HG02884 (cell line): ENCODE data around the gene ENOX1.

Experiments used
- ATAC-seq: cut with Tn5 transposase; IDR thresholded peaks from one replicate; pipeline ENCODE4 v1.9.1; 2021; ENCODE audit warnings: mild to moderate bottlenecking, moderate library complexity; ENCODE audit not compliant: unreplicated experiment

Gene ENOX1

DNA sequence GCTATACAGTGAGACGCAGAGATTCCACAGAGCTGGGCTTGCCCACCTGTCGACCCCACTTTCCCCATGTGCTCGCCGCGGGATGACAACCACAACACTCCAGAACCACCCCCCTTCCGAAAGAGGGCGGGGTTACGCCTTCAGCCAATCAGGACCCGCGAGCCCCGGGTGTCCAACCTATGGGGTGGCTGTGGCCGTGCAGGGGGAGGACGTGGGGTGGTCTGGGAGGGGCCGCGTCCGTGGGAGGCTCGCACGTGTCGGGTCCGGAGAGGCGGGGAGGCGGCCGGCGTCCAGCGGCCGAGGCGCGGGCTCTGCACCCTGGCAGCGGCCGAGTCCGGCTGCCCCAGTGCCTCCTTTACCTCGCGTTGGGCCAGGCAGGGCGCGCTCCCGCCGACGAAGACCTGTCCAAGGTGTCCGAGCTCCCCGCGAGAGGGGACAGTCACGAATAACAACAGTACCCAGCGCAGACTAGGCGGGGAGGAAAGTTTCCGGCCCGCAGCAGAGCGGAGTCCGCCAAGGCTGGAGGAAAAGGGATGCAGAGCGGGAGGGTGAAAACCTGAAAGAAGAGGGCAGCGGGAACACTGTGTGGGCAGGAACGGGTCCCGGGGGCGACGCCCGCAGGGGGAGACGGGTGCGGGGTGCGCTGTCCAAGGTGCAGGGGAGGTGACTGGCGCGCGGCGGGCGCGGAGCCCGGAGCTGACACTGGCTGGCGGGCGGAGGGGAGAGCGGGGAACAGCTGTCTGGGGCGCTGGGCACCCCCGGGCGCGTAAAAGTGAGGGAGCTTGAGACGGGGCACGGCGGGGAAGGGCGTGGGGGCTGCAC, 911 bp downstream of the ENOX1 start:
- no peak for ATAC-seq

DNA sequence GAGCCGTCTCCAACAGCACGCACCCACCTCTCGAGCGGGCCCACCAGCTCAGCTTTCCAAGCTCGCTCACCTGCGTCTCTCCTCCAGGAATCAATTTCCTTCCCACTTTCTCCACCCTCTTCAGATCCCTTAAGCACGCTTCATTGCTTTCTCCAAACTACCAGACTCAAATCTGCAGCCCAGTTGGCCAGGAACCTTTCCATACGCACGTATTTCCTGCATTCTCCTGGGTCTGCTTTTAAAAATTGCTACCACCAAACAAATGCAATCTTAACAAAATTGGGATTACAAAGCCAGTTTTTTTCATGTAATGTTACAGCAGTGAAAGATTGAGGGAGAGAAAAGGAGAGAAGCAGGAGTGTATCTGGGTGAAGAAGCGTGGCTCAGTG, 1.5 kb downstream of the ENOX1 start:
- no peak for ATAC-seq

DNA sequence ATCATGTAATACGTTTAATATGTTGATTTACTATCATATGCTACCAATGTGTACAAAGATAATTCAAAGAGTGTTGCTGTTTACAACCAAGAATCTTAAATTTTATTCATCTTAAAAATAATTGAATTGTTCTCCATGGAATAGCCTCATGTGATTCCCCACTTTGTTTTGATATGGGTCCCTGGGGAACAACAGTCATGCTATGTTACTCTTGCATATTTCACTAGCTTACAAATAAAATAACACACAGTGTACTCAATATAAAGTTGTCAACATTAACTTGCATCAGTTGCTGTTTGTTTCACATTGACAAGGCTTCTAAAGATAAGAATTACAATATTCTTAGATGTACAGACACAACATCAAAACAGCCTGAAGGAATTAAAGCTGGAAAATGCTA, 2.3 kb downstream of the ENOX1 start:
- ATAC-seq = no peak

DNA sequence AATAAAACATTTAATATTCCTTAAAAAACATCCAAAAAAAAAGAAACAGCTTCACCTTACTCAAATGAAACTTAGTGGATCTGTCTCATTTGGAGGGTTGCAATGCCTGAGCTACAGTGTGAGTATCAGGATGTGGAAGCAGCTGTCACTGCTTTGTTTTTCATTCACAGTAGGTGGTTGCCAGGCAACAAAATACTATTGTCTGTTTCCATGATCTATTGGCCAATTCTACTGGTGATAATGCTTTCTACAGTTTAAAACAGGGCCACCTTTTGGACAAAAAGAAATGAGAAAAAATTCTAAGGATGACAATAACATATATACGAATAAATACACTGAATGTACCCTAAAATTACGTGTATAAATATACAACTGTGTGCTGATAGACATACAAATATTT, 3.0 kb downstream of the ENOX1 start:
- ATAC-seq = no peak

DNA sequence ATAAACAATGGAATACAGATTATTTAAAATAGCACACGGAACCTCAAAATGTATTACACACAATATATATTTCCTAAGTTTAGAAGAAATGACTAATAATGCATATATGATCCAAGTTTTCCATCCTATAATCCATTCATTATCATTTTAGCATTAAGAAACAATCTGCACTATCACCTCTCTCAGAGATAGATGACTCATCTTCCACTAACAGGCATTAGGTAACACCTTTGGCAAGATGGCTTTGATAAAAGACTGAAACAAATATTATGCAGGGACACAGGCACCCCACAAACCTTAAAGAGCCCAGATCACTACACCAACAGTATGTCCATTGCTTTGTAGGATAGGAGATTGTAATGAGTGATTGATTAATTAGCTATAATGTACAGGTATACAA, 4.1 kb downstream of the ENOX1 start:
- no peak for ATAC-seq

DNA sequence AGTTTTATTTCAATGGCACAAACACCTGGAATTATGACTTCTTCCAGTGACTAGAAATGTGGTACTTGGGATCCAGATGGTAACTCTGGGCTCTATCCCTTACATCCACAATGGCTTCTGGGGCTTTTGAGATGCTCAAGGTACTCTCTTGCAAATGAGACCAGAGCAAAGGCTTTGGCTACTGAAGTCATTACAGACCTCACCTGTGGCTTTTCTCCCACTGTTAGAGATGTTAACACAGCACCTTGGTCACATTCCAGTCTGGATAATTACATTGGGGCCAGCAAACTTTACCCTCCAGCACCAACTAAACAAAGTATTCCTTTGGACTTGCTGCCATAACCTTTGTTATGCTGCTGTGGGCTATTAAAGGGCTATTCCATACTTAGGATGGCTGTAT, 6.1 kb downstream of the ENOX1 start:
- no peak for ATAC-seq

DNA sequence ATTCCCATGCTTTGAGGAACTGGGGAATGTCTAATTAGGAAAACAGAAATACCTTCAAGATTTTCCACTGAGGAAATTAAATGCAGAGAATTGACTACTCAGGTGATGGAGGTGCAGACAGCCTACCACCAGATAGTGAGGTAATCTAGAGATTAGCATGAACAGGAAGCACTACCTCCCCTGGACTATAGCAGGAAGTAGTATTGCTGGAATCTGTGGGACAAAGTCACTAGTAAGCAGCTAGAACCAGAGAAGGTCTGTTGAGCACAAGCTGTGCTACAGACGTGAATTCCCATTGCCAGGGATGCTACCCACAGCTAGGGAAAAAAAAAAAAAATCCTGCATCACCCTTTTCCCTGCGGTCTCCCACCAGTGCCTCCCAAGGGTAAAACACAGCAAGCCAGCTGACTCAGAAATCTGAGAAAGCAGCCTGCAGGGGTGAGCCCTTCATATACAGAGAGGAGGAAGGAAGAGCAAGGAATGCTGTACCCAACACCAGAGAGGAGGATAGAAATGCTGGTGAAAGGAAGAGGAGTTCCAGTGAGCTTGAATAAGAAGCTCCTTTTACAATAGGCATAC, 10.2 kb downstream of the ENOX1 start:
- ATAC-seq = no peak

DNA sequence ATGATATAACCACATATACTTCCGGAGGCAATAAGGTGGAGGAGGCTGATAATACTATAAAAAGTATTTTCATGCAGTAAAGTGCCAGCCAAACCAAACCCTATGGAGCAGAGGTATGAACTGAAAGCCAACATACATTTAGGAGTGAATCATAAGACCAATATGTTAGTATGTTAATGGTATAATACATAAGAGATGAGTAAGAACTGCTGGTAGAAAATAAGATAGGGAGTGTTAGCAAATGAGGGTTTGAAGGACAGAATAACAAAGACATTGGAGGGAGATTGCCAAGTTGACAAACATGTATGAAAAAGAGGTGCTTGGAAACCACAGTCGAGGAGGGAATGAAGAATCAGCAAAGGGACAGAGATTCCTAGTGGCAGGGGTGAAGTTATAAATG, 10.8 kb downstream of the ENOX1 start:
- no peak for ATAC-seq

DNA sequence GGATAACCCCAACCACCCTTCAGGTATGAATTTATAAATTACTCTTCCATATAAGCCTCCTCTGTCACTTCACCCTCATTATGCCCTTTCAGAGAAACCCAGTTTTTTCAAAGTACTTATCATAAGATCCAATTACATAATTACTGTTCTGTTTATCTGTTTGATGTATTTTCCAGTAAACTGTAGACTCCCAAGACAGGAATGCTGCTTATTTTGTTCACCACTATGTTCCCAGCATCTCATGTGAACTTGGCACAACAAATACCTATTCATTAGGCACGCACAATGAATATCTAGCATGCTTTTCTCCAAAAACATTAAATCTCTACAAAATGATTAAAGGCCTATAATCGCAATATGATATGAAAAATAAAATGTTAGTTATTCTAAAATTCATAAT, 13.2 kb downstream of the ENOX1 start:
- no peak for ATAC-seq

DNA sequence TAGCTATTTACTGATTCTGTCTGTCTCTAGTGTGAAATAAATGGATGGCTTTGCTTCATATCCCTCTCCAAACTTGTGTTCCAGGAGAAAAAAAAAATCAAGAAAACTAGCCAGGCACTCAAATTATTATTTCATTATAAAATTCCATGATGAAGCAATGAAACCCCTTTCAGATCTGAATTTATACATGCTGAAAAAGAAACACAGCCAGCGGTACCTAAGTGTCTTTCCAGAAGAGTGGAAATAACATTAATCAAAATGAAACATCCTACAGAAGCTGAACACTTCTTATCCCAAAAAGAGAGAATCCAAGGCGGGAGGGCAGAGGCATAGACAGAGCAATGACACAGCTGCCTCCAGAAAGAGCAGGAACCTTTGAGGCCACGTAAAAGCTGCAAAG, 15.9 kb downstream of the ENOX1 start:
- no peak for ATAC-seq

DNA sequence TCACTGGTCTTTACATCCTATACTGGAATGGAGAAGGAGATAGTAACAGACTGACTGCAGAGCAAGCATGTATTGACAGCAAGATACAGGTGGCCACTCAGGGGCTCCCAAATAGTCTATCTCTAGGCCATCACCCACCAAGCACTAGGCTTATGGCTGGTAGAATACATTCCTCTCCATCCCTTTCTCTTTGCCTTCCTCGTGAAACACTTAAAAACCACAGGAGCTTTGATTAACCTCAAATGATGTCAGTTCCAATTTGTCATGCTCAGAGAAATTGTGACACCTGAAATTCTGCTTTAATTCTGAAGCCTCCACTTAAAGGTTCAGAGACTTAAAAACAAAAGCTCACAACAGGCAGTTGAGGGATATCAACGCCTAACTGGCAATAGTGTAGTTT, 17.2 kb downstream of the ENOX1 start:
- no peak for ATAC-seq

DNA sequence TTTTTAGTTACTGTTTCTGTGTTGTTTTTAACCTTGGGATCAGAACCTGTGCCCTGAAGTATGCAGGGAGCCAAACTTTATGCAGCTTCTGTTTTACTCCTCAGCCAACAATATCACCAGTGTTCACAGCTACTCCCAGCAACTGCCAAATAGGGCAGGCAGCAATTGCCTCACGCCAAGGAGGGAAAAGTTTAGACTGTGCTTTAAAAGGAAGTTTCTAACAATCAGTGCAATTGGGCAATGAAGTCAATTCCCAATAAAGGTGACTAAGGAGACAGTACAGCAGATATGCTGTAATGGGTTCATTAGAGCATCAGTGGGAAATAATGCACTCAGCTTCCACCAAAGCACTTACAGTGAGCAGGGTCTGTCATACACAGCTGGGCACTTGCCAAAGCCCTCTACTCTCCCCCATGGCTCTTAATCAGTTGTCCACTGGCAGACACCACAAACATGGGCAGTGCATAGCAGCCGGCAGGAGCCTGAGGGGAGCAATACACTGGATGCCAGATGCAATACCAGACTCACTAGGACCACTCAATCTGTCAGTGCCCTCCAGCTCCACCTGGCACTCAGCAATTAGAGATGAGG, 19.3 kb downstream of the ENOX1 start:
- no peak for ATAC-seq

DNA sequence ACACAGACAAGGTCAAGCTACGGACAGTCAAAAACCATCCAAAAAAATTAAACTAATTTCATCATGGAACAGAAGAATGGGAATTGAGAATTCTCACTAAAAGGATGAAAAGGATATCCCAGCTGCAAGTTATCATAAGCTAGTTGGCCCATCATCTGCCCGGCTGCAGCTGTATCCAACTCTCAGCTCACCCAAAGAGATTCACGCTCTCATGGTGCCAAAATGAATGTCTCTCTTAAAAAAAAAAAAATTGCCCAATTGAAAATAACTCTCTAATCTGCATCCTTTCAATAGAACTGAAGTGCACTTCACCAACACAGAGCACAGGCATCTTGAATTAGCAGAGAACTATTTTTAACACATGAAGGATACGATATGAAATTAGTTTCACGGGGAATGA, 20.0 kb downstream of the ENOX1 start:
- ATAC-seq = no peak

DNA sequence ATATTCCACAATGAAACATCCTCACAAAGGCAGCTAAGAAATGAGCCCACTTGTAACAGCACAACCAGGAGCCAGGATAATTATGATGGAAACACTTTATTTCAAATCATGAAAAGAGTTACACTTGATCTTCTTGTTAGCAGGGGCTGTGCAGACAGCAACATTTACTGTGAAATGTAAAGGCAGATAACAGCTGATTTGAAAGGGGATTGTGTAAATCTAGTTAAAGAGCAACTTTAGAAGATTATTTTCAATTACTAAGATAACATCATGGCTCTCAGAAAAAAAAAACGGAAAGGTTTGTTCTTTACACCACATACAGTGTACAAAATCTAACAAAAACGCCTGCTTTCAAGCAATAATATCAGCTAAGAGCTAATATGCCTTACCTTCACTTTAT, 22.4 kb downstream of the ENOX1 start:
- no peak for ATAC-seq

DNA sequence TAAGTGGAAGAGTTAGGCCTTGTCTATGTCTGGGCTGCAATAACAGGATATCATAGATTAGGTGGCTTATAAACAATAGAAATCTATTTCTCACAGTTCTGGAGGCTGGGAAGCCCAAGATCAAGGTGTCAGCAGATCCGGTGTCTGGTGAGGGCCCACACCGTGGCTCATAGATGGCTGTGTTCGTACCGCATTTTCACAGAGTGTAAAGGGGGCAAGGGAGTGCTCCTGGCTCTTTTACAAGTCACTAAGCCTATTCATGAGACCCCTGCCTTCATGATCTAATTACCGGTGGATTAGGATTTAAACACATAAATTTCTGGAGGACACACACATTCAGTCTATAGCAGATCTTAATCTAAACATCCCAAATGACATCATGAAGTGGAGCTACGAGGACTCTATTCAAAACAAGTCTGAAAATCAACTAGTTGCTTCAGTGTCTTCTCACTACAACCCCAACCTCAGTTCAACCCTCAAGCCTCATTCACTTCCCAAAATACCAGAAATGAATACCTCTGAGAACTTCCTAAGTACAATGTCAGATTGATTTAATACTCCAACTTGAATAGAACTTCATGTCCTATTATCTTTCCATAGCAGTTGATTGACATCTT, 23.5 kb downstream of the ENOX1 start:
- no peak for ATAC-seq

DNA sequence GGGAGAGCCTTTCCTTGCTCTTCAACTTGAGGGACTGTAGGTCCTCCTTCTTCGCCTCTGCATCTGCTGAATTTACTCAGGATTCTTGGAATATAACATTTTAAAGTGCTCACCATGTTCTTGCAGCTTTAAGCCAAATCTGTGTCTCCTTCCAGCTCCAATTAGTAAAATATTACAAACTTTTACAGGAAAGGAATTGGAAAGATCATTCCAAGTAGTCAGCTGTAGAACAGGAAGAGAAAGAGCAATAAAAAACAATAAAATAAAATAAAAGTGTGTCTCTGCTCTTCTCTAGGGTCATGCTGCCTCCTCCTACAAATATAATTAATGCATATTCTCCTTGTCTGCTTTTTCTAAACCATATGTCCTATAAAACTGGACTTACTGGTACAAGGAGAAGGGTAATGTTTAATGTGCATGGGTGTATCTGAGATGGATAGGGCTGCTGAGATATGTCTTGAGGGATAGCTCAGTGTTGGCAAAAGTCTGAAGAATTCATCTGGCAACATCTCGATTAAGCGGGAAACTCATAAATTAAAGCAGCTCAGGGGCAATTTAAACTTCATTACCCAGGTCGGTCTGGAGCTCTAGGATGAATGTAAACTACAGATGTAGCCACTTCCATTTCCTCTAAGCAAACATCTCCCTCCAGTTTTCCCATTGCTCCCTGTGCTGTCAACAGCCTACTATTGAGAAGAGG, 25.0 kb downstream of the ENOX1 start:
- no peak for ATAC-seq

DNA sequence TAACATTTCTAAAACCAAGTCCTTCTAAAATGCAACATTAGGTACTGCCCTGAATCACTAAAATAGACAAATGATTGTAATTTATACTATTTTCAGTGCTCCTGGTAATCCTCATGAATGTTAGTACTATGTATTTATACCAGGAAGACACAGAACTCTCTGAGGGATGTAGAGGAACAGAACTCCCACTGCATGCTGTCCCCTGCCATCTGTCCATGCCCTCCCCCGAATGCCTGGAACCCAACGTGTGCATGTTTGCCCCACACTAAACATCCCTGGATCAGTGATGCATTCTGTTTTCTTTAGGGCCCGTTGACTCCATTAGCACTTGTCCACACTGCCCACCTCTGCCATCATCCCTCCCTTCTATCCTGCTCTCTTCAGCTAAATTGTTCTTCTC, 26.5 kb downstream of the ENOX1 start:
- no peak for ATAC-seq

DNA sequence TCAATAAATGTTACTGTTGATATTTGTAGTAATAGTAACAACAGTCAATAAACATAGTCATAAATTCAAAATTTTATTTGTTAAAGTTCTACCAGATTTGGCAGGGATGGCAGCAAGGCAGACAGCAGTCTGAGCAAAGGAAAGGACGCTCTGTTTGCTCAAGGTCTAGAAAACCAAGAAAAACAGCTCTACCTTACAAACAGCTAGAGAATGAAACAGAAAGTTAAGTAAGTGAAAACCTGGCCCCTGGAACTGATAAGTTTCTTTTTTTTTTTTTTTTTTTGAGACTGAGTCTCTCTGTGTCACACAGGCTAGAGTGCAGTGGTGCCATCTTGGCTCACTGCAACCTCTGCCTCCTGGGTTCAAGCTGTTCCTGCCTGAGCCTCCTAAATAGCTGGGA, 27.9 kb downstream of the ENOX1 start:
- ATAC-seq = no peak

DNA sequence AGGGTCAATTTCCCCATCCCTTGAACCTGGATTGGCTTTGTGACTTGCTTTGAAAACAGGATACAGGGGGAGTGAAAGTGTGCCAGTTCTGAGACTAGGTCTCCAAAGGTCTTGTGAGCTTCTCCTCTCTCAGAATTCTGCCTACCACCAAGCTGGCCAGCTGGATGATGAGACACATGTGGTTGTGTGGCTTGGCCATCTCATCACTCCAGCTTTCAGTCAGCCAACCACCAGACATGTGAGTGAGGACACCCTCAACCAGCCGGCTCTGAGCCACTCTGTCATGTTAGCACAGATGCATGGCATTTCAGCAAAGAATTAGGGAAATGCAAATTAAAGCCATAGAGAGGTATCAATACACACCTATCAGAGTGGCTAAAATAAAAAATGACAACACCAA, 29.5 kb downstream of the ENOX1 start:
- ATAC-seq = no peak

DNA sequence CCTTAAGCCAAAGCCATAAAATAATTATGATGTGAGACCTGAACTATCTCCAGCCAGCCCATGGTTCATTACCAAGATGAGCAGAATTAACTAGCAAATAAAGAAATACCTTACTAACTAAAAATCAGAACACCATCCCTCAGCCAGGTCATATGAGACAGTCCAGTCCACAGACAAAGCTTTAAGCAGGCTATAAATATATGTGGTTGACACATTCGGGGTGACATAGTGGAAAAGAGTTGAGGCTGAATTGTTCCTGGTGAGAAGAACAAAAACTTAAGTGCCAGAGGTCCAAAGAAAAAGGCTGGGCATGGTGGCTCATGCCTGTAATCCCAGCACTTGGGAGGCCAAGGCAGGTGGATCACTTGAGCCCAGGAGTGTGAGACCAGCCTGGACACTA, 30.9 kb downstream of the ENOX1 start:
- no peak for ATAC-seq

DNA sequence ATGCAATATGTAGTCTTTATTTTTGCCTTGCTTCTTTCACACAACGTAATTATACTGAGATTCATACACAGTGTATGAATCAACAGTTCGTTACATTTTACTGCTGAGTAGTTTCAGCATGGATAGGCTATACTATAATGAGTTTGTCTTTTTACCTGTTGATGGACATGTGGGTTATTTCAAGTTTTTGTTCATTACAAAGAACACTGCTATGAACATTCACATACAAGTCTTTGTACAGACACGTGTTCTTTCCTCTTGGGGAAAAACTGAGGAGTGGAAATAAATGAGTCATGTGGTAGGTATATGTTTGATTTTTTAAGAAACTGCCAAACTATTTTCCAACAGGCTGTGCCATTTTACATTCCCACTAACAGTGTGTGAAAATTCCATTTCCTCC, 35.1 kb downstream of the ENOX1 start:
- no peak for ATAC-seq

DNA sequence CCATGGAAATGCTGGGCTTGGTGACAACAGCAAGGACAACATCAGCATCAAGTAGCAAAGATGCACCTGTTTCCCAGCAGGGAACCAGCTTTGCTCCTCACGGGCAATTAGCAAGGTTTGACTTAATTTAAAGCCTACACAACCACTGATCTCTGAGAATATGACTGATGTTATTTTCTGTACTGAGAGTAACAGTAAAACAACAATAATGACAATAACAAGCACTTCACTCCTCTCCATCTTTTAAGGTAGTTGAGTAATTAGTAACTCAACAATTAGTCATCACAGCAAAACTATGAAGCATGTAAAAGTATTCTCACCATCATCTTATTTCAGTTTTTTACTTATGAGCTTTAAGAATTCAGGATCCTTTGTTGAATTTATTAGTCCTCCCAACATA, 37.3 kb downstream of the ENOX1 start:
- no peak for ATAC-seq
